HG03135 (cell line): ENCODE measurements around the gene CSNK2A1.
A peak's percentile ranks its signal among the peaks of the same experiment; 100 is the strongest.
"Not testable (repeated sequence)": the region's sequence is repeated elsewhere in the genome, so short reads cannot be mapped to it uniquely, and the experiment has no call there.

Source experiments
- ATAC-seq: cut with Tn5 transposase; IDR thresholded peaks from one replicate; pipeline ENCODE4 v1.9.1; 2021; ENCODE audit warnings: mild to moderate bottlenecking, moderate library complexity; ENCODE audit not compliant: unreplicated experiment

The CSNK2A1 gene

DNA sequence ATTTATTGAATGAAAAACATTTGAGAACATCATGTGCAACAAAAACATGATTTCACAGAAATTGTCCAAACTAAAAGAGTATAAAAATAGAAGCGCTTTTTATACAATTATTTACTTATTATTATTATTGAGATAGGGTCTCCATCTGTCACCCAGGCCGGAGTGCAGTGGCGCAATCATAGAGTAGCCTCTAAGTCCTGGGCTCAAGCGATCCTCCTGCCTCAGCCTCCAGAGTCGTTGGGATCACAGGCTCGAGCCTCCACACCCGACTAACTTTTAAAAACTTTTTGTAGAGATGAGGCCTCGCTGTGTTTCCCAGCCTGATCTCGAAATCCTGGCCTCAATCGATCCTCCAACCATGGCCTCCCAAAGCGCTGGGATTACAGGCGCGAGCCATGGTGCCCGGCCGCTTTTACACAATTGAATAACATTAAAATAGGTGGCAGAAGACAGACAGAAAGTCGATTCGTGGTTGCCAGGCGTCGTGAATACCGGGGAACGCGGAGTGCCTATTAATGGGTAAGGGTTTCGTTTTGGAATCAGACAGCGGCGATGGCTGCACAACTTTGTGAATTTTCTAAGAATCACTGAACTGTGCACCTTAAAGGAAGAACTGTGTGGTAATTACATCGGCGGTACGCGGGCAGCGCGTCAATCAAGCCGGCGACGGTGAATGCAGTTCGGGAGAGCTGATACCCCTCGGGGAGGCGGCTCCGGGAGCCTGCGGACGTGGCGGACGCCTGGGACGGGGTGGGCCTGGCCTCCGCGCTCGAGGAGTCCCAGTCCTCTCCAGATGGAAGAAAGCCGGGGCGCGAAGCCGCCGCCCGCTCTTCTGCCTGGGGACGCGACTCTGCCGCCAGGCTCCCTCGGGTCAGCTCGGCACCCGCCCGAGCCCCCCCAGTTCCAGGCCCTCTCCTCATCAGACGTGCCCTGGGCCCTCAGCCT, 82.1 kb downstream of the CSNK2A1 start:
- peak; percentile 36 for ATAC-seq

DNA sequence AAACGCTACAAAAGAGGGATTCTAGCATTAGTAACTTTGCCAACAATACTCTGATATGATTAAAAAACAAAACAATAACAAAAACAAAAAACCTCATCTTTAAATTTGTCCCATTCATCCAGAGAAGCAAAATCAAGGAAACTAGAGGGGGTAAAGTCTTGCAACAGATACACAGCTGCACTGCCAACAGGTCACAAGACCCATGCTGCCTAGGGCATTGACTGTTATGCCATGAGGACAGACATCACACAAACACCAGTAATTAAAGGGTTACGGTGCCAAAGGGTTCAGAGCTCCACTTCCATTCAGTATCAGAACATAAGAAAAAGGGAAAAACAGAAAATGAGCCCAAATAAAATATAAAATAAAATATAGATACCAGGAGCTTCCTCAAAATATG, 82.9 kb downstream of the CSNK2A1 start:
- no peak for ATAC-seq

DNA sequence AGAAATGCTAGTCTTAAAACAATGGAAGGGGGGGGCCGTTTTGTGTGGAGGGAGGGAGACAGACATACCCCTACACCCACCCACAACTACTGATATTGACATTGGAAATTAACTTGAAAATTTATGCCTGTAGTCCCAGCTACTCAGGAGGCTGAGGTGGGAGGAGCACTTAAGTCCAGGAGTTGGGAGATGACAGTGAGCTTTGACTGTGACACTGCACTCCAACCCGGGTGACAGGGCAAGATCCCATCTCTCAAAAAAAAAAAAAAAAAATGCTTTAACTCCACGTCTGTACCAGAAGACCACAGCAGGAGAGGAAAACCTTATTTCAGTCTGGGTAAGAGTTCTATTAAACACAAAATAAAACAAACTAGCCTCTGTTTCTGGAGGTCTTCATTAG, 83.4 kb downstream of the CSNK2A1 start:
- ATAC-seq: no peak

DNA sequence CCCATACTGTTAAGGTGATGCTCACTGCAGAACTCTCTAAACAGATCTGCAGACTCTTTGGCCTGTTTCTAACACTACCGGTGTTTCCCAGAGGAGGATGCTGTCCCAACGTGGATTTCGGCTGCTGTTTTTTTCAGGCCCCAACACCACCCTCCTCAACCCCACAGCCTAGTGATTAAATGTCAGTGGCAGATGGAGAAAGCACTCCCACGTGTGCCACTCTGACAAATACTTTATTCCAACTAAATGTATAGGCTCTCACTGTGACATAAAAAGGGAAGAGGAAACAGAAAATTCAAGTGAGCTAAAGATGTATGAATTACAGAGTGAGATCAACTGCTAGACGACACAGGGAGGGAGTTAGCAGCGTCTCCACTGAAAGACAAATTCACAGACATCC, 84.8 kb downstream of the CSNK2A1 start:
- no peak for ATAC-seq

DNA sequence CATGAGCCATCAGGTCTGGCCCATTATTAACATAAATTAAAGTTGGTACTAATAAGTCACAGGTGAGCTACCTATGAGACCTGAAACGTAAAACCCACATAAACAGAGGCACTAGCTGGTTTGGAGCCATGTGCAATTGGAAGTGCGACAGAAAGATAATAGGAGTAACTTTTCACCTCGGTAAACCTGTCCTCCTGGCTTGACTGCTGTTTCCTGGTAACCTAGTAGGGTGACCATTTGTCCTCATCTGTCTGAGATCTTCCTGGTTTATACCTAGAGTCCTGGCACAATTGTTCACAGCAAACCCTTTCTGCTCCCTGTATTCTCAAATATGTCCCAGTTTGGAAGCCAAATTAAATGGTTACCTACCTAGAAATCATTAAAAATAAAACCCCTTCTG, 88.6 kb downstream of the CSNK2A1 start:
- no peak for ATAC-seq

DNA sequence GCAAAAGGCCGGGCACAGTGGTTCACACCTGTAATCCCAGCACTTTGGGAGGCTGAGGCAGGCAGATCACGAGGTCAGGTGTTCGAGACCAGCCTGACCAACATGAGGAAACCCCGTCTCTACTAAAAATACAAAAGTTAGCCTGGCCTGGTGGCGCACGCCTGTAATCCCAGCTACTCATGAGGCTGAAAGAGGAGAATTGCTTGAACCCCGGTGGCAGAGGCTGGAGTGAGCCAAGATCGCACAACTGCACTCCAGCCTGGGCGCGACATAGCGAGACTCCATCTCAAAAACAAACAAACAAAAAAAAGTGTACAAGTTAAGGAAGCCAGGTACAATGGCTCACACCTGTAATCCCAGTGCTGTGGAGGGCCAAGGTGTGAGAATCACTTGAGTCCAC, 91.6 kb downstream of the CSNK2A1 start:
- not testable (repeated sequence) for ATAC-seq

DNA sequence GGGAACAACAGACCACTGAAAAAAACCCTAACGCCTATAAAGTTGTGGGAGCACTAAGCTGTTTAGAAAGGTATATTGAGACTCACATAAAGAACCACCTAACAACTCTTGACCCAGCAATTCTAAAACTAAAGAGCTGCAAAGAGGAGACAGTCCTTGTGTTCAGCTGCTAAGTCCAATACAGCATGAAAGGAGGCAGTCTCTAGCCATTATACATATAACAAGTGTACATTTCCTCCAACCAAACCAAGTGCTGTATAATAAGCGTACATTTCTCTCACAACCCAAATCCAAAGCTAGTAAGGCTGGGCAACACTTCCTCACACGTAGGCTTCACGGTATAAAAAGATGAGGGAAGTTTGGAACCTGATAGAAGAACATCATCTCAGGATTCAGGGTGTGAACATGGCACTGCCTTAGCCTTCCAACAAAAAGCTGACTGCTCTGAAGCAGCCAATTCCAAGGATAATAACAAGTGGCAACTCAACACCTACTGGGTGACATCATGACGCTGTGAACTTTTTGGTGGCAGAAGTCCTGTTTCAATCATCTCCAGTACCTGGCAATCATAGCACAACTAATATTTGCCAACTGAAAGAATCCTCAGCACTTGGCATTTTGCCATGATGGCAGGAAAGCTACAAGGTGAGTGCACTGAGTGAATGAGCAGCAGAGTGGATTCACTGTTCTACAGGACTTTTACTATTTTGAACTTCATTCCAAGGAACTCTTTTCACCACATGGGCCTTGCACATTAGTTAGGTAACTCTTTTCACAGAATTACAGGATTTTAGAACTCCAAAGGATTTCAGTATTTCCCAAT, 97.9 kb downstream of the CSNK2A1 start:
- no peak for ATAC-seq

DNA sequence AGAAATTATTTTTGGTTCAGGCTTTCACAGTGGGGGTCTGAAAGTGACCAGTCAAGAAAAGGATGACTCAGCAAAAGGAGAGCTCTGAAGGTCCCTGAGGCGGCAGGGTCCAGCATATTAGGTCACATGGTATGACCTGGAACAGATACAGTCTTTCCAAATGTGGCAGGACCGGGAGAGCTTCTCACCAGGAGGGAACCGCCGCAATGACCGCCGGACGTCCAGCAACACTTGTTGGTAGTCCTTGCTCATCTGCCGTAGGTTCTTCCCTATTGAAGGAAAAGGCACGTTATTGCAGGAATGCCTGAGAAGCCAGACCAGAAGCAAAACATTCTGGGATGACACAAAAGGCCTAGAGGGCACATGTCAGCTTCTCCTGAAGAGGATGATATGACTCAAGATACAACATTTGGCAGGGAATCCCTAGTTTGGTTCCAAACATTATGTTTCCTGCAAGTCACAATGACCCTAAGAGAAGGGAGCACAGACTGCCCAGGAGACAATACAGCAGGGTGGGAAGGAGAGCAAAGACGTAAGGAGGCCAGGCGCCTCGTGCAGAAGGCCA, 98.6 kb downstream of the CSNK2A1 start:
- ATAC-seq: no peak

DNA sequence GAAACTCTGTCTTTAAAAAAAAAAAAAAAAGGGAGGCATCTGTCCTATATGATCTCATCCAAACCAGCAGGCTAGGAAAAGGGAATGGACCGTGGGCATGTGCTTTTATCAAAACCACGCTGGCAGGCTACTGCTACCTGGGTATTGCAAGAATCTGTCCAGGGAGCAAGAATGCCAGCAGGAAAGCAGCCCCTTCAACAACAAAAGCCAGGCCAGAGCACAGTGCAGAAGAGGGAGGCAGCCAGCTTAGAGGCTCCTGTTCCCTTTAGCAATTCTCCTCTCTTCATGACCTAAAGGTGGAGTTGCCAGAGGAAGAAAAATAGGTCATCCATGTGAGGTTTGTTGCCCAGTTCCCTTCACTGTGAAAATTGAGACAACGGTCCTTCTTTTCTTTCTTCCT, 99.5 kb downstream of the CSNK2A1 start:
- no peak for ATAC-seq

DNA sequence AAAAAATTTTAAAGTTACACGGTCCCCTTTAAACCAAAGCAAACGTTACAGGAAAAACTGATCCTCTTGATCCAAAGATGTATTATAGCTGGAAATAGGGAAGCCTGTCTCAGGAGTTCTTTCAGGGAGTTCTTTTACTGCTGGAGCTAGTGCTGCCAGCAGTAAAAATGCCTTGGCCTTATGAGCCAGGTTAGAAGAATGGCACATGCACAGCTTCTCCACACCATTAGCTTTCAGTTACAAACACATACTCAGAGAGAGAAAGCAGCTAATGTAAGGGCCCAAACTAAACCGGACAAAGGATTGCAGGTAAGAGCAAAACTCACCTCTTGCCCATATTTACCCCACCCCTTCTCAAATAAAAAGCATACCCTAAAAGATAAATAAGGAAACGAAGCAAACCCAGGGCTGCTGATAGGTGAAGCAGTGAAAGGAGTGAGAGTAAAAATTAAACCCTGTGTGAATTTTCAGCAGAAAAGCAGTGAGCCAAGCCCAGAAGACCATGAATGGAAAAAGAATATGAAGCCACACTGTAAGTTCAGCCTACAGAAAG, 100.3 kb downstream of the CSNK2A1 start:
- no peak for ATAC-seq

DNA sequence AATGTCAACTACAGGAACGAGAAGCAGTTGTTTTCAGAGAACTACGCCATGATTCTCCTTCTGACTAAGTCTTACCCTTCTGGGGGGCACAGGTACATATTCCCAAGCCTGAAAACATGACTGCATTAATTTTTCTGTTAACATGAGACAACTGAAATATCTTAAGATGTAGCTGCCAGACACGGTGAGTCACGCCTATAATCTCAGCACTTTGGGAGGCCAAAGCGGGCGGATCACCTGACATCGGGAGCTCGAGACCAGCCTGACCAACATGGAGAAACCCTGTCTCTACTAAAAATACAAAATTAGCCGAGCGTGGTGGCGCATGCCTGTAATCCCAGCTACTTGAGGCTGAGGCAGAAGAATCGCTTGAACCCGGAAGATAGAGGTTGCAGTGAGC, 103.0 kb downstream of the CSNK2A1 start:
- ATAC-seq: no peak

DNA sequence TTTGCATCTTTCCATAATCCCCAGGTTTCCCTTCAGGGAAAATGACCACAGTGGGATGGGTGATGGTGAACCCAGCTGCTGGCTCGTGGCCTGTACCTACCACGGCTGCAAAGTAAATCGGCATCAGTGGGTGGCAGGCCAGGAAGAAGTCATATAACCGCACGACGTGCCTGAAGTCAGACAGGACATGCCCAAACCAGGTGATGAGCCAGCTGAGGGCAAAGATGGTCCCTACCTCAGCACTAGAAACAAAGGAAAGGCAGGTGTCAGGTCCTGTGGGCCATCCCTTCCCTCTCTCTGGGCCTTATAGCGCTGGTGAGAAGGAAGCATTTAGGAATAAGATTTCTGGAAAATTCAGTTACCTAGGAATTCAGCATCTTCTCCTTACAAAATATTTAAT, 103.4 kb downstream of the CSNK2A1 start:
- ATAC-seq: no peak

DNA sequence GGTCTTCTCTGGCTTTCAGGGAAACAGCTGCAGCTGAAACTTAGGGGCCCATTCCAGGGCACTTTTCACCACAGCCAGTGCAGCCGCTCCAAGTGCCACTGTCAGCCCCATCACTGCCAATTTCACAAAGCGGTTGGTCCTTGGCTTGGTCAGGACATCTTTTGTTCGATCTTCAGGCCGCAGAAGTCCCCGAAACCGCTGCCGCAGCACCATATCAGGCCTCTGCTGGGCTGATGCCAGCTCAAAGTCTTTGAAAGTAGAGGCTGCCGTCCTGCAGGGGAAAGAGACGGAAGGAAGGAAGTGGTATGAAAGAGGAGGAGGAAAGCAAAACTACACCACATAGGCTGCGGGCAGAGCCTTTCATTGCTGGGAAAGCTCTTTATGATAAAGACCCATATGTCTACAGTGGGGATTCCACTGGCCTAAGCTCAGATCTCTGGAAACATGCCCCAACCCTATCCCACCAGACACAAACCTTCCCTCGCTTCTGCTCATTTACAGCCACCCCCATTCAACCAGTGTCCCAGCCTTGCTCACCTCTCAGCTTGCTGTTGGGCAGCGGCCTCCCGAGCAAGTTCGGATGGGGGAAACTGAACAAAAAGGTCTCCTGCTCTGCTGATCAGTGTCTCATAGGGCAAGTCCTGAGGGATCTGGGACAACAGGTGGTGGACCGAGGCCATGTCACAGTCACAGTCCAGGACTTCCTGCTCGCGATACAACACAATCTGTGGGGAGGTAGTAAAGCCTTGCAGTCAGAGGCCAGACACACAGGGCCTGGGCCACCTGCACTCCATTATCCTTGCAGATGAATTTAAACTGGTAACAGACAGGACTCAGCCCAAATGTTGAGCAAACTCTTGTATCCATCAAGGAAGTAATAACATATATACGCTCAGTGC, 104.8 kb downstream of the CSNK2A1 start:
- no peak for ATAC-seq

DNA sequence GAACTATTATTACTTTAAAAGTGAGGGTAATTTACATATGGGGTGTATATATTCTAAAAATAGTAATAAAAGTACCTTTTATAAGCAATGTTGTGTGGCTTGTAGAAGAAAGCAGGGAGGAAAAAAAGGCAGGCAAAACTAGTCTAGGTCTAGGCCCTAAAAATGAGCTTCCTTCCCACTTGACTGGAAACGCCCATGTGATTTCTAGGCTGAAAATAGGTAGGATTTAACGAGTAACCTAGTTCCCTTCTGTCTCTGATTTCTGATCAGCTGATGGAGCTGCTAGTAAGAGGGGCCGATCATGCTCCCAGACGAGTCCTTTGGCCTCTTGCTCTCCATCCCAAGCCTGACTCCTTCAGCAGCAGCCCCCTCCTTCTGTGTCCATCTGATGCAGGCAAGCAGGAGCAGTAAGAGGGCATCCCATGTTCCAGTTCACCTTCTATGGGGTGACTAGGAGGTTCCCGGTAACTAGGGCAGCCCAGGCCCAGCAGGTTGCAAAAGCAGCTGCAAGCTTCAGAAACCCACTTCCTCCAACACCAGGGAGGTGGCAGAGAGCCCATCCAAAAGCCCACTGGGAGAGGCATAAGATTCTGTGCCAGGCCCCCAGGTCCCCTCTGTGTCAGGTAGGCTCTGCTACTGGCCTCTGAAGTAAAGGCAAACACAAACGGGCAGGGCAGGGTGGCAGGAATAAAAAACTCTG, 105.7 kb downstream of the CSNK2A1 start:
- ATAC-seq: no peak

DNA sequence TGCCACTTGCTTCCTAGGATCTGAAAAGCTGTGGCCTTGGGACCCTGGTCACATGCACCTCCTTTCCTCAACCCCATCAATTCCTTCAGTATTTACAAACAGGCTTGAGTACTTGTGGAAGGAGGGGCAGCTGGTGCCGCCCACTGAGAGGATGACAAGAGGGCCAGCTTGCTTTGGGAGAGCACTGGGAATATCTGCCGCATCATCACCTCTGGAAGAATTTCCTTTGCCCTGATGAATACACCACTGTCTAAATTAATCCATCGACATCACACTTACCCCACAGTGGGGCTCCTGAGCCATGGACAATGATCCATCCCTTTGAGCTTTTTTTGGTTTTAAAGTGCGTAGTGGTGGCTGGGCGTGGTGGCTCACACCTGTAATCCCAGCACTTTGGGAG, 107.1 kb downstream of the CSNK2A1 start:
- ATAC-seq: no peak

DNA sequence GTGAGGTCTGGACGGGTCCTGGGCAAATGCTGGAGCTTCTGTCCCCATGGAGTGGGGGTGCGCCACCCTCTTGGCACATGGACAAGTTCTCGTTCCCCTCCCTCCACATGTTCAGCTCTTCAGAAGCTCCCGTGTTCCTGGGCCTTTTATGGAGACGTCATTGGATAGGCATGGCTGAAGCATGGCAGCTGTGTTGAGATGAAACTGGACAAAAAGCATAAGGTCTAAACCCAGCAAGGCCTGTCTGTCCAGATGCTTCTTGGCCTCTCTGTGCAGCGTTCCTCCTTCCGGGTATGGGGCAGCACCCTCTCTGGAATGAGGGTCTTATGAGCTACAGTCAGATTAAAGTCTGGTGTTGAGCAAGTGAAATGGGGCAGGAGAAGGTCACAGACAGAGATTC, 108.0 kb downstream of the CSNK2A1 start:
- no peak for ATAC-seq

DNA sequence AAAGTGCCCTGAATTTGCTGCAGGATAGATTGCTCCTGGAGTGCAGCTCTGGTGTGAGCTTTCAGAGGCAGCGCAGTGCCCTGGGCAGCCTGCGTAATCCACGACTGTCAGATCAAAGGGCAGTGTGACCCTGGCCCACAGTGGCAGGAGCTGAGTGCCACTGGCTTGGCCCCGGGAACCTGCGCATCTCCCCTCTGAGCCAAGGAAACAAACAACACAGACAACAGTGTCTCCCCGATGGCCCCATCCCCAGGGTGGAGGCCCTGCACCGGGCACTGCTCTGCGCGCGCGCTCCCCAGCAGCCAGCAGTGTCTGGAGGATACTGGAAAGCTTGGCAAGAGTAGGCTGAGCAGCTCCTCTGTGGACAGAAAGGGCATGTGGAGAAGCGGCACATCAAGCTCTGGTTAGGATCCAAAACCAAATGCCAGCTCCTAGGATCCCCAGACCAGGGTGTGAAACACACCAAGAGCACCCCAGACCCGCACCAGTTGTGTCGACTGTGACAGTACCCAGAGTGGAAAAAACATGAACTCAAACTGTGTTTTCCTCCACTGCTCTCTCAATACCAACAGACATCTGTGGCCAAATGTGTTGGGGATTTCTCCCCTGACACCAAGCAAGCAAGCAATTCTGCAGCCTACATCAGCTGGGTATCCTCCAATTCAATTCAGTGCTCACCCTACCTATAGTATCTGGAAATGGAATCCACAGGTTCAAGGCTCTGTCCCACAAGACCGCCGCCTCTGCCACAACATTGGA, 108.8 kb downstream of the CSNK2A1 start:
- ATAC-seq: no peak

DNA sequence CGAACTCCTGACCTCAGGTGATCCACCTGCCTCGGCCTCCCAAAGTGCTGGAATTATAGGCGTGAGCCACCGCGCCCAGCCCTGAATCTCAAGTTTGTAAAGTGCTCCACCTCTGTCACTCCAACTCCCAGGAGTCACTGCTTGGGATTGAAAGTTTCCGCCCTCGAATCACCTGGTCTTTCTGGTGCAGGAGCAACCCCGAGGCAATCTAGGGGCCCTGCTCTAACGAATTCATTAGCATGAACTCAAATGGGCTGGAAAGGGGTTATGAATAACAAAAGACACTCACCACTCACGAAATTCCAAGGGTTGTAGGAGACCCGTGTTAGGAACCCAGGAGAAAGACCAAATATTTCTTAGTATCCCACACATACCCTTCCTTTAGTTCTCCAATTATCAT, 109.4 kb downstream of the CSNK2A1 start:
- no peak for ATAC-seq
